Ecto neural progenitor cell (in vitro differentiated cells): ENCODE data around the gene IFT74.
A peak's percentile ranks its signal among the peaks of the same experiment; 100 is the strongest.

Source experiments
- DNase-seq: peaks from one replicate; pipeline ENCODE4 v3.0.0-alpha.2; 2018; ENCODE audit warnings: low spot score

The IFT74 gene

DNA sequence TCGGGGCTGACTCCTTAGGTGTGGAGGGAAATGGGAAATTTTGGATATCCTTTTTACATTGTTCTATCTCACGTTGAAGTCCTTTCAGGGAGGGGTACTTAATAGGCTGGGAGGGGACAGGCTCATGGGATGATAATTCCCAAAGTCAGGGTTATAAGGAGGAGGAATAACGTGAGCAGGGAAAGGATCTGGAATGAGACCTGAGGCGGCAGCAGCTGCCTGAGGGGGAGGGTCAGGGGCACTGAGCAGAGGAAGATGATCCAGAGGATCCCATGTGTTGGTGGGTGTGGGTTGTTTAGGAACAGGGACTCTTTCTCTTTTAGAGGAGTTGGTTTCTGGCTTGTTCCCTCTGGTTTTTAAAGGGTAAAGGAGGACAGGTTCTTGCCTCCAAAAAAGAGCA is 18.7 kb downstream of the IFT74 start:
- DNase-seq: peak; percentile 51

GRCh38 chr9:26975728-26976707 is 19.8 kb downstream of the IFT74 start:
- peak; percentile 84 for DNase-seq

DNA sequence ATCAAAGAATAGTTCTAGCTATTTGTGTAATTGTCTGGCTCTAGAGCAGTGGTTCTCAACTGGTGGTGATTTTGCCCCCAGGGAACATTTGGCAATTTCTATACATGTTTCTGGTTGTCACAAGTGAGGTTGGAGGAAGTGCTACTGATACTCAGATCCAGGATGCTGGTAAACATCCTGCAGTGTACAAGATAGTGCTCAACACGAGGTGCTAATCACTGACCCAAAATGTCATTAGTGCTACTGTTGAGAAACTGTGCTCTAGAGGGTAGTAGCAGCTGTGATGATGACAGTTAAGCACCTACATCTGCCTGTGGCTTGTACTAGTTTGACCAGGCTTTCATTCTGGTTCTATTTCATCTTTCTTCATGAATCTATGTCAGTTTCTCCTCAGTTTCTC is 27.1 kb downstream of the IFT74 start:
- no peak for DNase-seq

- DNase-seq: no peak
Observed at GRCh38 chr9:26995810-26996209, 39.6 kb downstream of the IFT74 start.

GRCh38 chr9:27003426-27004077 is 47.3 kb downstream of the IFT74 start:
- DNase-seq: no peak

DNA sequence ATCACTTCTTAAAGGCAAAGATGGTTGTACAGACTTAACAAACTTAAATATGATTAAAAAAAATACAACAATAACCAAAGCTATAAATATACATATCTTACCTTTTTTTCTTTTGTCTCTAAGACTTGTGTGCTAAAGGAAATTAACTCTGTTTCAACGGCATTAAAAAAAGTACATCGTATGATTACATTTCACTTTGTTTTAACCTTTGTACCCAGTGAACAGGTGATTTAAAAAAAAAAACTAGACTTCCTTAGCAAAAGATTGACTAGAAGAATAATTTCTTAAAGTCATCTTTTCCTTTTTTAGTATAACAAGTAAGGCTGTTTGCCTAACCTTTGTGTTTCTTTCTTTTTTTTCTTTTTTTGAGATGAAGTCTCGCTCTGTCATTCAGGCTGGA is 49.3 kb downstream of the IFT74 start, which contains the start of gene LRRC19:
LRRC19 (minus strand) TSS at position 182 of the 400 bp plus-strand sequence. CDS start 5,978 bp downstream, outside the sequence.
- DNase-seq: no peak

DNA sequence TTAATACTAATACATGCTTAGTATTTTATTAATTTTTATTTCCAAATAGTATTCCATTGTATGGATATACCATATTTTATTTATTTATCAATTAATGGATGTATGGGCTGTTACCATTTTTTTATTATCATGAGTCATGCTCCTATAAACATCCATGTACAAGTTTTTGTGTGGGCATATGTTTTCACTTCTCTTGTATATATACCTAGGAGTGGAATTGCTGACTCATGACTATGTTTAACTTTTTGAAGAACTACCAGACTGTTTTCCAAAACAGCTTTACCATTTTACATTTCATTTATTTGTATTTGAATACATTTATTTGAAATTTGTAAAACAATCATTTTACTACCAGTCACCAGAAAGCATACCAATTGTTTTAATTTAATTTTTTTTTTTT is 63.4 kb downstream of the IFT74 start:
- DNase-seq: no peak

DNA sequence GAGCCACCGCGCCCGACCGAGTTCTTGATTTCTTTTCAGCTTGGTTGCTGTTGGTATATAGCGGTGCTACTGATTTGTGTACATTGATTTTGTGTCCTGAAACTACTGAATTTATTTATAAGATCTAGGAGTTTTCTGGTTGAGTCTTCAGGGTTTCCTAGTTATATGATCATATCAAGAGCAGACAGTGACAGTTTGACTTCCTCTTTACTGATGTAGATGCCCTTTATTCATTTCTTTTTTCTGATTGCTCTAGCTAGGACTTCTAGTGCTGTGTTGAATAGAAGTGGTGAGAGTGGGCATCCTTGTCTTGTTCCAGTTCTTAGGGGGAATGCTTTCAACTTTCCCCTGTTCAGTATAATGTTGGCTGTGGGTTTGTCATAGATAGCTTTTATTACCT is 66.7 kb downstream of the IFT74 start:
- DNase-seq: no peak

- DNase-seq: no peak
Observed at GRCh38 chr9:27029186-27029585, 73.0 kb downstream of the IFT74 start.

GRCh38 chr9:27033815-27034403 is 77.7 kb downstream of the IFT74 start:
- peak; percentile 56 for DNase-seq

GRCh38 chr9:27037499-27037898 is 81.3 kb downstream of the IFT74 start:
- no peak for DNase-seq

- DNase-seq: no peak
Observed at GRCh38 chr9:27041746-27042145, 85.5 kb downstream of the IFT74 start.

- DNase-seq: no peak
Observed at GRCh38 chr9:27042476-27042875, 86.3 kb downstream of the IFT74 start.

DNA sequence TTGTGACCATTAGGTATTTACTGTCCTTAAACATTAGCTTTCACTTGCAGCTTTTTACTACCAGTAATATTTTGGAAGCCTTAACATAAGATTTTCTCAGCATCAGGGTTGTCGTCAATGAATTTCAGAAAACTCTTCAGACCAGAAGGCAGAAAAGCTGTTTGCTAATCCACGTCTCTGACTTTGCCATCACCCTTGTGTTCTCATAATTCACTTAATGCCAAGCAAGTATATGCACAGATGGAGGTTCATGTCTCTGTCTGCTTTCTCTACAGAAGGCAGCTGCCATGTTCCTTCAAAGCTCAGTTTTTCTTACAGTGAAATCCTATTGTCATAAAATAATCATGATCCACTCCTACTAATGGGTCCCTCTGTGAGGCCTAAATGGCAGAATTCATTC is 87.0 kb downstream of the IFT74 start:
- DNase-seq: no peak

DNA sequence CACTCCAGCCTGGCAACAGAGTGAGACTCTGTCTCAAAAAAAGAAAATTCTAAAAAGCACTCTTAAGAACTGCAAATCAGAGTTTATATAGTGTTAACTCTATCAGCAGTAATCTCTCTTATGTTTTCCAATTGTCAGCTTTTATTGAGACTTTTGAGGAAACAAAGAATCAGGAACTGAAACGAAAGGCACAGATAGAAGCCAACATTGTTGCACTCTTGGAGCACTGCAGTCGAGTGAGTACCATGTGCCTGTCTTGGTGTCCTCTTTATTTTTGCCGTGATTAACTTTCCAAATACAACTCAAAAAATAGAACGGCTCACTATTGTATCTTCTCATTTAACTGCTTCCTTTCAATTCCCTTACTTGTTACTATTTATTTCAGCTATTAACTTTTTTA is 90.9 kb downstream of the IFT74 start:
- no peak for DNase-seq

- no peak for DNase-seq
Observed at GRCh38 chr9:27053369-27054022, 97.3 kb downstream of the IFT74 start.

DNA sequence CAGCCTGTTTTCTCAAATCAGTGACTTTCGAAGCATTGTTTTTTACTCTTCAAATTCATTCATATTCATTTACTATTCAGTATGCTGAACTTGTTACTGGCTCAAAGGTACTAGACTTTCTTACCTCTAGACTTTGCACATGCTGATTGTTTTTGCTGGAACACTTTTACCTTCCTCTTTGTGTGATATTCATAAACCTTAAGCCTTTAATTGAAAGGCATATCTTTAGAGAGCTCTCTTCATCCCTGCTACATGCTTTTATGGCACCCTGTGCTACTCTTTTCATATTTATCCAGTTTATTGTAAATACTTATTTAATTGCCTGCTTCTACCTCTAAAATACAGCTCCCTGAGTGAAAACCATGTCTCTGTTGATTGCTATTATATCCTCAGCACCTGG is 97.9 kb downstream of the IFT74 start:
- no peak for DNase-seq

GRCh38 chr9:27054841-27055240 is 98.6 kb downstream of the IFT74 start:
- no peak for DNase-seq

DNA sequence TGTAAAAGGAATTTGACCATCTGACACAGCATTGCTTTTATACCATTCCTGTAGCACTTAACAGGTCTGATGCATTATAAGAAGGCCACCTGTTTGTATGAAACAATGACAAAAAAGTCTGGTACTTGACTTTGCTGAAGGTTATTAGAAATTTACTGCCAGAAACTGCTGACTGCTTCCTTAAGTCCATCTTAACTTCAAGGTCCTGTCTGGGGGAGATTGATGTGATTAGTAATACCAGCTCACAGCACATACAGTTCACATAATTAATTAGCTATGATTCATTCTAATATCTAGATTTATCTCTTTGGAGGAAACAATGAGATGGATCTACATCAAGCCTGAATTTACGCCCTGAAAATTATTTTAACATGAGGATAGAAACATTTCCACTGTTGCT is 103.2 kb downstream of the IFT74 start:
- DNase-seq: no peak

DNA sequence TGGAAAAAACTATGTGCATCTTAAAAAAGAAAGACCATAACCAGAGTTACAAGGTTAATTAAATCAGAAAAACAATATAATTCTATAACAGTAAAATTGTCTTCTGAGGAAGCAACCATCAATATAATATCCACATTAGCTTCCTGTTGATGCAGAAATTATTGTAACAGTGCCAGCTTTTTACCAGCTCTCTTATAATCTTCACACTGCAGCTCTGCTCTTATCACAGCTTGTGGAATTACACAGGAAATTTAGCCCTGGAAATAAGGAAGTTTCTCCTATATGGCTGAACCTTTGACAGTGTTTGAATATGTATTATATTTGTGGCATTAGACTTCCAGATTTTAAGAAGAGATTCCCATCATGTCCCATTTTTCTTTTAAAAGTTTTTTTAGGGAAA is 103.7 kb downstream of the IFT74 start:
- no peak for DNase-seq

DNA sequence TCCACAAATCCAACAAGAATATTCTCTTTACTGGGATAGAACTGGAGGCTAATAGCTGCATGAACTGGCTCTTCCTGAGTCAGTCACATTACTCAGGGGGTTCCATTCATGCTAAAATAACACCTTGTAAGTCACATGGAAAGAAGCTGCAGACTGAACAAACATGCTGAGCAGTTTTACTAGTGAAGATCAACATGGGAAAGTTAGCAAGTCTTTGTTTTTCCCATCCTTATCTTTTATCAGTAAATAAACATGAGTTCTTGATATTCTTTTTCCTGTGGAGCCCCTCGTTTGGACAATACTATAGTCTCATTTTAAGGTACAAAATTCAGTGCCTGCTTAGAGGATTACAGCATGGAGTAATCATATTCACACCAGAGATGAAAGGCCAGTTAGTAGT is 109.1 kb downstream of the IFT74 start:
- DNase-seq: no peak
